HG03025 (cell line): ENCODE data around the gene WDFY2.
"Not testable (repeated sequence)": the region's sequence is repeated elsewhere in the genome, so short reads cannot be mapped to it uniquely, and the experiment has no call there.

Experiments
- ATAC-seq: cut with Tn5 transposase; IDR thresholded peaks from one replicate; pipeline ENCODE4 v1.9.1; 2021; ENCODE audit warnings: mild to moderate bottlenecking, moderate library complexity; ENCODE audit not compliant: unreplicated experiment, low FRiP score

The WDFY2 gene

GRCh38 chr13:51562011-51562671 is 22.1 kb upstream of the WDFY2 start:
- ATAC-seq: no peak

GRCh38 chr13:51564252-51564651 is 20.0 kb upstream of the WDFY2 start:
- ATAC-seq: no peak

- no peak for ATAC-seq
These were observed 19.6 kb upstream of the WDFY2 start for GRCh38 chr13:51564671-51565070.

GRCh38 chr13:51569001-51569400 is 15.3 kb upstream of the WDFY2 start:
- not testable (repeated sequence) for ATAC-seq

GRCh38 chr13:51576754-51577153 is 7.5 kb upstream of the WDFY2 start:
- ATAC-seq: no peak

GRCh38 chr13:51577690-51578089 is 6.6 kb upstream of the WDFY2 start:
- no peak for ATAC-seq

GRCh38 chr13:51579676-51580075 is 4.6 kb upstream of the WDFY2 start:
- no peak for ATAC-seq

GRCh38 chr13:51581148-51581820 is 3.0 kb upstream of the WDFY2 start:
- ATAC-seq: no peak

GRCh38 chr13:51583469-51583874 is 790 bp upstream of the WDFY2 start:
- no peak for ATAC-seq

GRCh38 chr13:51584731-51585672 is 740 bp downstream of the WDFY2 start:
- ATAC-seq: peak; percentile 20

GRCh38 chr13:51585696-51586095 is 1.4 kb downstream of the WDFY2 start:
- ATAC-seq: no peak

- no peak for ATAC-seq
These were observed 3.1 kb downstream of the WDFY2 start for GRCh38 chr13:51587372-51587771.

GRCh38 chr13:51588406-51588949 is 4.2 kb downstream of the WDFY2 start:
- ATAC-seq: no peak

- no peak for ATAC-seq
These were observed 5.5 kb downstream of the WDFY2 start for GRCh38 chr13:51589793-51590192.

- no peak for ATAC-seq
These were observed 6.1 kb downstream of the WDFY2 start for GRCh38 chr13:51590231-51590970.

- no peak for ATAC-seq
These were observed 6.8 kb downstream of the WDFY2 start for GRCh38 chr13:51590971-51591627.

GRCh38 chr13:51591938-51592337 is 7.7 kb downstream of the WDFY2 start:
- not testable (repeated sequence) for ATAC-seq

GRCh38 chr13:51594432-51594831 is 10.2 kb downstream of the WDFY2 start:
- no peak for ATAC-seq

GRCh38 chr13:51595416-51595815 is 11.2 kb downstream of the WDFY2 start:
- ATAC-seq: no peak

- ATAC-seq: no peak
These were observed 12.3 kb downstream of the WDFY2 start for GRCh38 chr13:51596541-51596940.
